ENCODE results near the gene MGP. TPM values are rescaled to one million over a fixed set of nuclear protein-coding genes. Genes with fewer than 3 reads are reported as not detected.

MGP gene
- total and polyA plus RNA-seq, 2 of the 8 experiments (the other 6 are each of a cell fraction or from before 2014, with no cell fraction given) = not detected

GRCh38 chr12:14911131-14911530 lies 25.5 kb upstream of the MGP start:
- WGBS, 2 experiments (ENCODE audit: extremely low coverage in 1 of 2, insufficient coverage in 1 of 2, insufficient read length in 1 of 2, insufficient replicate concordance in 2 of 2, low coverage in 1 of 2, low lambda C conversion rate in 2 of 2, missing lambda C conversion rate in 1 of 2) = 79% methylated on average over 2 of the region's 2 CpGs; no CpG with 5 or more reads in 1 of the 2 experiments

More at GRCh38 chr12:14911131-14911530, 25.5 kb upstream of the MGP start:
- no peaks in the 10 kb centered on the region for H3K23me2 ChIP-seq (ENCODE audit: low read depth, low read length)
- no peaks in the 10 kb centered on the region for H3K79me1 ChIP-seq (ENCODE audit: low read depth, low read length)
- no peak overlapping the region for H2BK20ac ChIP-seq (ENCODE audit: low read length)
- H3K9me3 ChIP-seq (ENCODE audit: insufficient read depth in 2 of 2, low read depth in 1 of 2, low read length in 1 of 2) = no peaks in the 10 kb centered on the region
- H4K5ac ChIP-seq (ENCODE audit: insufficient read length, low read depth, low read length) = no peak overlapping the region
- no peak overlapping the region for H3K56ac ChIP-seq (replicated peaks; ENCODE audit: insufficient read length, low read depth, low read length)
- H4K8ac ChIP-seq (ENCODE audit: extremely low read depth, insufficient read depth, low read length) = no peak overlapping the region
- no peaks in the 10 kb centered on the region for H3K36me3 ChIP-seq (ENCODE audit: control insufficient read depth in 2 of 4, insufficient read depth in 4 of 4, low read length in 3 of 4)
- H3K27ac ChIP-seq (ENCODE audit: low read depth, low read length) = no peak overlapping the region
- no peaks in the 10 kb centered on the region for H4K20me1 ChIP-seq (replicated peaks in 1 of 2; ENCODE audit: control insufficient read depth in 1 of 2, insufficient read depth in 2 of 2, low read length in 2 of 2)
- ChIA-PET CTCF (ENCODE audit: partially characterized antibody) (interaction anchor here (1.1 to 1.8 kb wide), 3 partner anchors 10 to 84 kb away, joined by 3 to 5 read pairs (median 4); no protein-coding TSS in a partner anchor), POLR2A (ENCODE audit: partially characterized antibody) (no interaction called here)
- H3K18ac ChIP-seq (ENCODE audit: extremely low read depth, low read length) = no peak overlapping the region
- H2BK12ac ChIP-seq (ENCODE audit: low read depth, low read length) = no peak overlapping the region
- no peak overlapping the region for H3K4me2 ChIP-seq (ENCODE audit: insufficient read depth in 1 of 2, low read depth in 2 of 2, low read length in 2 of 2)
- no peak overlapping the region for H4K91ac ChIP-seq (replicated peaks; ENCODE audit: insufficient read length, low read length)
- no peak overlapping the region for H2BK15ac ChIP-seq (ENCODE audit: low read length)
- TF ChIP-seq CBX8 (IDR thresholded peaks at IDR 0.05; ENCODE audit: borderline replicate concordance, low read depth, low read length) = no peak
- no peak for TF ChIP-seq BRCA1 (IDR thresholded peaks at IDR 0.05; ENCODE audit: low read depth, low read length)
- TF ChIP-seq HDAC6 (IDR thresholded peaks at IDR 0.05; ENCODE audit: low read depth, low read length) = no peak
- TF ChIP-seq TAF7 (optimal IDR thresholded peaks at IDR 0.05; ENCODE audit: borderline replicate concordance, low read depth, low read length) = no peak
- TF ChIP-seq EGR1 (IDR thresholded peaks at IDR 0.05; ENCODE audit: borderline replicate concordance, low read depth, low read length) = no peak
- TF ChIP-seq CHD1 (IDR thresholded peaks at IDR 0.05; ENCODE audit: low read depth, low read length) = no peak
- no peak for TF ChIP-seq FOSL1 (IDR thresholded peaks at IDR 0.05; ENCODE audit: insufficient read depth, low read depth, low read length)
- no peak for TF ChIP-seq RNF2 (IDR thresholded peaks at IDR 0.05; ENCODE audit: borderline replicate concordance, low read depth, low read length, missing control alignments, poor library complexity, severe bottlenecking)
- no peaks in the 10 kb centered on the region for H3K79me2 ChIP-seq (ENCODE audit: control insufficient read depth in 1 of 2, insufficient read depth in 2 of 2, low read length in 2 of 2)
- DNase-seq (ENCODE audit: low read depth in 1 of 2, low spot score in 2 of 2) (no peak), FAIRE-seq (no peak)
- H2BK120ac ChIP-seq (replicated peaks; ENCODE audit: low read depth, low read length) = no peak overlapping the region
- no peak overlapping the region for H3K4me3 ChIP-seq (ENCODE audit: extremely low read depth in 1 of 4, insufficient read depth in 2 of 4, low read depth in 3 of 4, low read length in 4 of 4)
- no peaks in the 10 kb centered on the region for H3K27me3 ChIP-seq (replicated peaks in 1 of 4; ENCODE audit: control insufficient read depth in 3 of 4, extremely low read depth in 1 of 4, insufficient read depth in 3 of 4, low read length in 3 of 4)
- no peak overlapping the region for H3K23ac ChIP-seq (ENCODE audit: insufficient read length)
- no peak overlapping the region for H2AK5ac ChIP-seq (ENCODE audit: low read depth, low read length)
- no peak overlapping the region for H2BK5ac ChIP-seq (ENCODE audit: low read depth, low read length)
- no peak overlapping the region for H3K9ac ChIP-seq (replicated peaks in 1 of 4; ENCODE audit: extremely low read depth in 1 of 4, low read depth in 3 of 4, low read length in 3 of 4)
- H2AFZ ChIP-seq (ENCODE audit: low read length) = no peak overlapping the region
- H3K14ac ChIP-seq (ENCODE audit: insufficient read length) = no peak overlapping the region
- H3K4me1 ChIP-seq (replicated peaks in 1 of 4; ENCODE audit: control insufficient read depth in 3 of 4, insufficient read depth in 4 of 4, low read length in 3 of 4) = no peaks in the 10 kb centered on the region
- no peak overlapping the region for H3K4ac ChIP-seq (replicated peaks; ENCODE audit: insufficient read length, low read depth, low read length)

Data from H1 (cell line).